Osteoblast (primary cell): ENCODE measurements around the gene CDKN3. TPM values are rescaled to one million over a fixed set of nuclear protein-coding genes. Genes with fewer than 3 reads are reported as not detected.
"Not testable (repeated sequence)": the region's sequence is repeated elsewhere in the genome, so short reads cannot be mapped to it uniquely, and the experiment has no call there.

ENCODE experiments used
- DNase-seq: peaks from one replicate; pipeline ENCODE4 v3.0.0; 2011; ENCODE audit warnings: low spot score, mixed read lengths; ENCODE audit not compliant: insufficient read length; ENCODE audit errors: missing footprints
- H2AFZ ChIP-seq: 2 replicates; pipeline ENCODE4 v1.6.0; 2011; ENCODE audit warnings: mild to moderate bottlenecking, low read length
- H3K27ac ChIP-seq: 2 replicates; pipeline ENCODE4 v1.5.1; 2011; ENCODE audit warnings: mild to moderate bottlenecking, low read depth, low read length, moderate library complexity
- H3K27me3 ChIP-seq: 2 replicates; pipeline ENCODE4 v1.6.0; 2012; ENCODE audit warnings: mild to moderate bottlenecking, control low read depth, inconsistent platforms, low read length, moderate library complexity; ENCODE audit not compliant: insufficient read depth
- H3K36me3 ChIP-seq: 2 replicates; pipeline ENCODE4 v1.5.1; 2011; ENCODE audit warnings: mild to moderate bottlenecking, low read length, control low read depth, moderate library complexity; ENCODE audit not compliant: insufficient read depth
- H3K4me1 ChIP-seq: 2 replicates; pipeline ENCODE4 v1.5.1; 2011; ENCODE audit warnings: mild to moderate bottlenecking, low read length, control low read depth, moderate library complexity; ENCODE audit not compliant: insufficient read depth
- H3K4me2 ChIP-seq: 2 replicates; pipeline ENCODE4 v1.6.0; 2011; ENCODE audit warnings: mild to moderate bottlenecking, low read length; ENCODE audit not compliant: insufficient read depth
- H3K4me3 ChIP-seq: fragments of 200-600 bp; sonication (generic); 3 replicates; pipeline ENCODE4 v1.5.1; 2012; ENCODE audit warnings: mild to moderate bottlenecking, low read length, inconsistent platforms; ENCODE audit not compliant: insufficient read depth
- H3K79me2 ChIP-seq: 2 replicates; pipeline ENCODE4 v1.6.0; 2012; ENCODE audit warnings: mild to moderate bottlenecking, low read length, control low read depth, inconsistent platforms; ENCODE audit not compliant: insufficient read depth
- H3K9me3 ChIP-seq: 2 replicates; pipeline ENCODE4 v1.5.1; 2011; ENCODE audit warnings: low read depth, low read length, control low read depth
- H4K20me1 ChIP-seq: 2 replicates; pipeline ENCODE4 v1.6.0; 2012; ENCODE audit warnings: mild to moderate bottlenecking, low read length, control low read depth; ENCODE audit not compliant: insufficient read depth
- total RNA-seq: library from RNA; depleted of rRNA; stranded (reverse); fragments of >200 nt; gene quantifications from 2 replicates; pipeline ENCODE4 v1.2.3, GENCODE V29; 2012
- TF ChIP-seq, protein P1 (sequence below): IDR thresholded peaks from 2 replicates; pipeline ENCODE4 v1.5.1; 2011; ENCODE audit warnings: mild to moderate bottlenecking, low read depth, low read length, moderate library complexity; ENCODE audit errors: extremely low read depth

CDKN3 gene
- total RNA-seq, 1 donor = 7.6 TPM

GRCh38 chr14:54425537-54426274 is 28.9 kb downstream of the CDKN3 start:
- no peaks in the 10 kb centered on the region for H3K27me3 ChIP-seq
- DNase-seq = no peak
- H4K20me1 ChIP-seq = peaks cover 3% of the 10 kb centered on the region
- peaks cover 46% of the 10 kb centered on the region for H3K36me3 ChIP-seq
- no peaks in the 10 kb centered on the region for H3K9me3 ChIP-seq
- no peak overlapping the region for H3K27ac ChIP-seq
- no peak overlapping the region for H2AFZ ChIP-seq
- peaks cover 5% of the 10 kb centered on the region for H3K4me1 ChIP-seq
- TF ChIP-seq, protein P1, sequence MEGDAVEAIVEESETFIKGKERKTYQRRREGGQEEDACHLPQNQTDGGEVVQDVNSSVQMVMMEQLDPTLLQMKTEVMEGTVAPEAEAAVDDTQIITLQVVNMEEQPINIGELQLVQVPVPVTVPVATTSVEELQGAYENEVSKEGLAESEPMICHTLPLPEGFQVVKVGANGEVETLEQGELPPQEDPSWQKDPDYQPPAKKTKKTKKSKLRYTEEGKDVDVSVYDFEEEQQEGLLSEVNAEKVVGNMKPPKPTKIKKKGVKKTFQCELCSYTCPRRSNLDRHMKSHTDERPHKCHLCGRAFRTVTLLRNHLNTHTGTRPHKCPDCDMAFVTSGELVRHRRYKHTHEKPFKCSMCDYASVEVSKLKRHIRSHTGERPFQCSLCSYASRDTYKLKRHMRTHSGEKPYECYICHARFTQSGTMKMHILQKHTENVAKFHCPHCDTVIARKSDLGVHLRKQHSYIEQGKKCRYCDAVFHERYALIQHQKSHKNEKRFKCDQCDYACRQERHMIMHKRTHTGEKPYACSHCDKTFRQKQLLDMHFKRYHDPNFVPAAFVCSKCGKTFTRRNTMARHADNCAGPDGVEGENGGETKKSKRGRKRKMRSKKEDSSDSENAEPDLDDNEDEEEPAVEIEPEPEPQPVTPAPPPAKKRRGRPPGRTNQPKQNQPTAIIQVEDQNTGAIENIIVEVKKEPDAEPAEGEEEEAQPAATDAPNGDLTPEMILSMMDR = no peak
- H3K4me2 ChIP-seq = no peak overlapping the region
- no peak overlapping the region for H3K4me3 ChIP-seq
- H3K79me2 ChIP-seq = peaks cover 22% of the 10 kb centered on the region

DNA sequence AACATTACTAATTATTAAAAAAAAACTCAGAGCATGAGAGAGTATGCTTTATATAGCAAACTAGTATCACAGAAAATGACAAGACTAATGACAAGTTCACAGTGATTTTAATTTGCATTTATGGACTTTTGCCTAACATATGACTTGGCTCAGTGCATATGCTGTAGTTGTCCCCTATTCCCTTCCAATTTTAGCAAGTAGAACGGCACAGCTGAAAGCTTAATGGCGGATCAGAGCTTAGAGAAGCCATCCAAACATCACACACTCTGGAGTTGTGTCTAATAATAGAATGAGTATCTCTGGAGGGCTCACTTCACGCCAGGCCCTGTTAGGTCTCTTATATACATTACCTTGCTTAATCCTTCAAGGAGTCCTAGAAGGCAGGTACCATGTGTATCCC is 31.1 kb downstream of the CDKN3 start:
- Histone ChIP-seq H3K4me1 (peaks cover 4% of the 10 kb centered on the region), H3K4me3 (no peak overlapping the region), H3K27ac (no peak overlapping the region), H2AFZ (no peak overlapping the region), H3K9me3 (no peaks in the 10 kb centered on the region), H3K4me2 (no peak overlapping the region), H3K36me3 (peaks cover 52% of the 10 kb centered on the region), H3K27me3 (no peaks in the 10 kb centered on the region), H4K20me1 (peaks cover 3% of the 10 kb centered on the region), H3K79me2 (peaks cover 42% of the 10 kb centered on the region)
- DNase-seq = no peak
- TF ChIP-seq, protein P1 = no peak

- no peaks in the 10 kb centered on the region for H3K9me3 ChIP-seq
- no peak overlapping the region for H3K4me2 ChIP-seq
- H3K36me3 ChIP-seq = peaks cover 52% of the 10 kb centered on the region
- TF ChIP-seq, protein P1 = no peak
- H3K4me1 ChIP-seq = peaks cover 4% of the 10 kb centered on the region
- H3K27ac ChIP-seq = no peak overlapping the region
- DNase-seq = no peak
- peaks cover 49% of the 10 kb centered on the region for H3K79me2 ChIP-seq
- no peaks in the 10 kb centered on the region for H3K27me3 ChIP-seq
- no peak overlapping the region for H3K4me3 ChIP-seq
- H4K20me1 ChIP-seq = peaks cover 3% of the 10 kb centered on the region
- H2AFZ ChIP-seq = no peak overlapping the region
Observed at GRCh38 chr14:54428527-54428926, 31.7 kb downstream of the CDKN3 start.

GRCh38 chr14:54435500-54435981 is 38.7 kb downstream of the CDKN3 start:
- peak; percentile 76 for DNase-seq
- H2AFZ ChIP-seq = no peak overlapping the region
- H3K79me2 ChIP-seq = peaks cover 99% of the 10 kb centered on the region
- no peaks in the 10 kb centered on the region for H3K9me3 ChIP-seq
- TF ChIP-seq, protein P1 = no peak
- no peaks in the 10 kb centered on the region for H3K27me3 ChIP-seq
- H4K20me1 ChIP-seq = peaks cover 17% of the 10 kb centered on the region
- H3K4me3 ChIP-seq = no peak overlapping the region
- H3K27ac ChIP-seq = peak overlapping the region; percentile 80
- peaks cover 9% of the 10 kb centered on the region for H3K36me3 ChIP-seq
- peaks cover 28% of the 10 kb centered on the region for H3K4me1 ChIP-seq
- peak overlapping the region; percentile 54 for H3K4me2 ChIP-seq

- not testable (repeated sequence) for H3K4me3 ChIP-seq, H3K4me2 ChIP-seq, H3K27me3 ChIP-seq, DNase-seq, H3K36me3 ChIP-seq, H3K9me3 ChIP-seq, H2AFZ ChIP-seq, H3K27ac ChIP-seq
- Histone ChIP-seq H3K79me2 (peaks cover 78% of the 10 kb centered on the region), H3K4me1 (peaks cover 31% of the 10 kb centered on the region), H4K20me1 (peaks cover 18% of the 10 kb centered on the region)
Observed at GRCh38 chr14:54437954-54438353, 41.1 kb downstream of the CDKN3 start.
